Endothelial cell (in vitro differentiated cells): ENCODE results near the gene ENAH. TPM values are rescaled to one million over a fixed set of nuclear protein-coding genes. Genes with fewer than 3 reads are reported as not detected.
"Not testable (repeated sequence)": the region's sequence is repeated elsewhere in the genome, so short reads cannot be mapped to it uniquely, and the experiment has no call there.

Experiments
- DNase-seq: peaks from one replicate; pipeline ENCODE4 v3.0.0; 2021; ENCODE audit warnings: low spot score
- H3K27ac Mint-ChIP-seq: one replicate; pipeline ENCODE4 v1.8.0; 2021; ENCODE audit warnings: mixed read lengths, inconsistent platforms; ENCODE audit not compliant: unreplicated experiment
- H3K27me3 Mint-ChIP-seq: one replicate; pipeline ENCODE4 v1.8.0; 2021; ENCODE audit warnings: mild to moderate bottlenecking, moderate library complexity, mixed read lengths, inconsistent platforms; ENCODE audit not compliant: unreplicated experiment
- H3K36me3 Mint-ChIP-seq: one replicate; pipeline ENCODE4 v1.8.0; 2021; ENCODE audit warnings: mild to moderate bottlenecking, low read depth, mixed read lengths, inconsistent platforms; ENCODE audit not compliant: unreplicated experiment
- H3K4me1 Mint-ChIP-seq: one replicate; pipeline ENCODE4 v1.8.0; 2021; ENCODE audit warnings: mild to moderate bottlenecking, mixed read lengths, inconsistent platforms; ENCODE audit not compliant: unreplicated experiment
- H3K4me3 Mint-ChIP-seq: one replicate; pipeline ENCODE4 v1.8.0; 2021; ENCODE audit warnings: mild to moderate bottlenecking, mixed read lengths, inconsistent platforms; ENCODE audit not compliant: unreplicated experiment
- H3K9me3 Mint-ChIP-seq: one replicate; pipeline ENCODE4 v1.8.0; 2021; ENCODE audit warnings: mixed read lengths, inconsistent platforms; ENCODE audit not compliant: unreplicated experiment
- CTCF ChIP-seq: fragments of 200-600 bp; sonication (generic); IDR thresholded peaks from one replicate; pipeline ENCODE4 v1.5.0; 2021; ENCODE audit warnings: antibody characterized with exemption; ENCODE audit not compliant: unreplicated experiment
- total RNA-seq: library from RNA; stranded (reverse); fragmentation: NEBNext Ultra II Directional; extraction: Animal tissue kit (Norgen Biotek cat#: 25700); gene quantifications from one replicate; pipeline ENCODE4 v1.2.1, GENCODE V29; 2021; ENCODE audit not compliant: unreplicated experiment

The ENAH gene
- total RNA-seq, 1 donor from 2014 or later = 82.9 TPM

DNA sequence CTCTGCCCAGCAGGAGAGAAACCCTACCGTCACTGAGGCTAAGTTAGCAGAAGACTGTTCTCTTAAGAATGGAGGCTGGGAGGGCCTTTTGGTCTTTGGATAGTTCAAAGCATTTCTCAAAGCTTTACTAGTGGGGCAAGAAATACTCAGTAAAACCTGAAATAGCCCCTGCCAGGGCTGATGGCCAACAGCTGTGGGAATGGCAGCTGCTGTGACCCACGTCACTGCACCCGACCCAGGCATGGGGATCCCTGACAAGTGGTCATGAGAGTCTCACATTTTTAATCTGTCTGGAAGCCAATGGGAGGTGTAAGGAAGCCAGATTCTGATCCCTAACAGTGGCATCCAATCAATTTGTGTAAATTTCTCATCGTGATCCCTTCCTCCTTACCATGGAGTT is 44.5 kb upstream of the ENAH start:
- Mint-ChIP-seq H3K27ac (no peak overlapping the region), H3K4me1 (peaks cover 5% of the 10 kb centered on the region), H3K4me3 (no peak overlapping the region), H3K9me3 (no peaks in the 10 kb centered on the region), H3K36me3 (peaks cover 5% of the 10 kb centered on the region), H3K27me3 (peaks cover 2% of the 10 kb centered on the region)
- no peak for DNase-seq
- no peak for TF ChIP-seq CTCF

DNA sequence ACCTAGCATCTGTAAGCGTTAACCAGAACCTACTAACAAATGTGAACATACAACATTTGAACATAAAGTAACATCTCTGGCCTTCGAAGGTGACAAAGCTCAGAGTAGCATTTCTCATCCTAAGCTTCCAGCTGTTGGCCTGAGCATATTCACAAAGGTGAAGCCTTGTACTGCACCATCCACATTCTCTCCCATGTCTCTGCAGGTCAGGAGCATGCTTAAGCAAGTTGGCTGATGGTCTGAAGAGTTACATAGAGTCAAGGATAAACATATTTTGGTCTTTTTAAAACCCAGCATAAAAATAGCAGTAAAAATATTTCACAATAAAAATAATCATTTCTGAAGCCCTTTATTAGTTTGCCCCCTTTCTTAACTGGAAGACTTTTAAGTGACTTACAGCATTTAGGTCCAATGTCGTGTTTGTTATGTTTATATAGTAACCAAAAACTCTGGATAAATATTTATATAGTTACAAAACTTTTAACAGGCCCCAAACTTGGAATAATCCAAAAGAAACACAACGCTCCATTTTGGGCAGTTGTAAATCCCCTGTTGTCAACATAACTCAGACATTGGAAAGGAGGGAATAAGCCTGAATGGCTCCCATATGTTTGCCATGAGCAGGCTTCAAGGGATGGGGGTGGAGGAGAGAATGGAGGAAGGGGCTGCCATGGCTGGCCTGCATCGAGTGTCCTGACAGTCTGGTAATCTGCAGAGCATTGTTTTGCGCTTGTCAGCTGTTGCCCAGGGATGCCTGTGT is 42.8 kb upstream of the ENAH start:
- H3K4me1 Mint-ChIP-seq = peaks cover 5% of the 10 kb centered on the region
- H3K4me3 Mint-ChIP-seq = no peak overlapping the region
- peaks cover 4% of the 10 kb centered on the region for H3K27me3 Mint-ChIP-seq
- DNase-seq = no peak
- peaks cover 5% of the 10 kb centered on the region for H3K36me3 Mint-ChIP-seq
- TF ChIP-seq CTCF = no peak
- no peaks in the 10 kb centered on the region for H3K9me3 Mint-ChIP-seq
- no peak overlapping the region for H3K27ac Mint-ChIP-seq

DNA sequence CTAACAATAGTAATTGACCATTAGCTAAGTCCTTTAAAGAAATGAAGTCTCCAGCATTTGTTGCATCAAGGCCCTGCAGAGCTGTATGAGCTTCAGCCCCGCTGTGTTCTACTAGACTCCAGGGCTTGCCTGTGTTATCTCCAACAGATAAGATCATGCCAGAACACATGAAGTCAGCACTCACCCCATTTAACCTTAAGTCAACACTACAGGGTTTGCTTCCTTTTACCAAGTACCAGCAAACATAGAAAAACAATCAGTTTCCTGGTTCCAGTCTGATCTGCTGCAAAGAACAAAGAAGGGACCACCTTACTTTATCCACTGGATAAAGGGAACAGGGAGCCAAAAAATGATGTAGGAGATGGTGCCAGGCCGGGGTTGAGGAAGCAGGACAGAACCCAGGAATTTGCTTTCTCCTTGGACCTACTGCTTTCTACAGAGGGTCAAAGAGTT is 41.3 kb upstream of the ENAH start:
- no peak for DNase-seq
- peaks cover 5% of the 10 kb centered on the region for H3K4me1 Mint-ChIP-seq
- peak overlapping the region; percentile 59 for H3K27ac Mint-ChIP-seq
- no peak overlapping the region for H3K4me3 Mint-ChIP-seq
- TF ChIP-seq CTCF = no peak
- H3K27me3 Mint-ChIP-seq = peaks cover 4% of the 10 kb centered on the region
- H3K9me3 Mint-ChIP-seq = no peaks in the 10 kb centered on the region
- peaks cover 5% of the 10 kb centered on the region for H3K36me3 Mint-ChIP-seq

DNA sequence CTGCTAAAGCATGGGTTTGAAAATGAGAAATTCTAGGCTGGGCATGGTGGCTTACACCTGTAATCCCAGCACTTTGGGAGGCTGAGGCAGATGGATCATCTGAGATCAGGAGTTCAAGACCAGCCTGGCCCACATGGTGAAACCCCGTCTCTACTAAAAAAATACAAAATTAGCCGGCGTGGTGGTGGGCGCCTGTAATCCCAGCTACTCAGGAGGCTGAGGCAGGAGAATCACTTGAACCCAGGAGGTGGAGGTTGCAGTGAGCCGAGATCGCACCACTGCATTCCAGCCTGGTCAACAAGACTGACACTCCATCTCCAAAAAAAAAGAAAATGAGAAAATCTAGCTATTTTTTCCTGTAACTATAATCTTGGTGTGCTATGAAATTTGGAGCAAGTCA is 40.8 kb upstream of the ENAH start:
- not testable (repeated sequence) for H3K4me3 Mint-ChIP-seq, H3K27me3 Mint-ChIP-seq, H3K27ac Mint-ChIP-seq

GRCh38 chr1:225693085-225693696 is 40.3 kb upstream of the ENAH start:
- Mint-ChIP-seq H3K9me3 (no peaks in the 10 kb centered on the region), H3K4me3 (no peak overlapping the region), H3K4me1 (peaks cover 5% of the 10 kb centered on the region), H3K36me3 (peaks cover 5% of the 10 kb centered on the region), H3K27me3 (peaks cover 4% of the 10 kb centered on the region), H3K27ac (no peak overlapping the region)
- DNase-seq = no peak
- no peak for TF ChIP-seq CTCF

More for the DNA sequence above, 40.8 kb upstream of the ENAH start:
- H3K9me3 Mint-ChIP-seq, DNase-seq, H3K36me3 Mint-ChIP-seq, H3K4me1 Mint-ChIP-seq: not testable (repeated sequence)
